Liver (tissue), 3 donors: Measurements from ENCODE around the gene AKAP7.

Source experiments
- CTCF ChIP-seq: fragments of 150-350 bp; IDR thresholded peaks from 2 replicates; pipeline ENCODE4 v1.5.1; 2017; ENCODE audit warnings: improper control_type of control experiment, low read depth, low read length; ENCODE audit not compliant: missing input control
- GABPA ChIP-seq, 2 donors: IDR thresholded peaks in 1 of 2; conservative IDR thresholded peaks in 1 of 2; 2 replicates each; pipeline ENCODE4 v1.6.1; 2016; ENCODE audit warnings: antibody characterized with exemption in 2 of 2, mild to moderate bottlenecking in 1 of 2, moderate library complexity in 1 of 2
- MAX ChIP-seq: IDR thresholded peaks from 2 replicates; pipeline ENCODE4 v1.6.1; 2016; ENCODE audit warnings: antibody characterized with exemption
- RAD21 ChIP-seq, 2 donors: IDR thresholded peaks; 2 replicates each; pipeline ENCODE4 v1.6.1; 2016; ENCODE audit warnings: antibody characterized with exemption in 2 of 2, mild to moderate bottlenecking in 2 of 2
- REST ChIP-seq: IDR thresholded peaks from 2 replicates; pipeline ENCODE4 v1.6.1; 2016; ENCODE audit warnings: antibody characterized with exemption, mild to moderate bottlenecking
- TAF1 ChIP-seq: conservative IDR thresholded peaks from 2 replicates; pipeline ENCODE4 v1.6.1; 2016; ENCODE audit warnings: antibody characterized with exemption, mild to moderate bottlenecking
- ZBTB33 ChIP-seq: IDR thresholded peaks from 2 replicates; pipeline ENCODE4 v1.6.1; 2016; ENCODE audit warnings: antibody characterized with exemption
- donor health status: healthy.
- donor health status: healthy.

- TF ChIP-seq CTCF (no peak), ZBTB33 (no peak), MAX (no peak), TAF1 (no peak), GABPA (IDR thresholded peaks at IDR 0.05 in 1 of 2, conservative IDR thresholded peaks at IDR 0.05 in 1 of 2) (no peak), REST (no peak), RAD21 (IDR thresholded peaks at IDR 0.05) (no peak)
Measured at GRCh38 chr6:131331873-131332781, 196.9 kb downstream of the AKAP7 start.
